ENCODE results near the gene DNAJC1. TPM values are rescaled to one million over a fixed set of nuclear protein-coding genes. Genes with fewer than 3 reads are reported as not detected.

The DNAJC1 gene
- total and polyA plus RNA-seq, 2 of the 4 experiments (the other 2 are of a cell fraction): 12.7 to 13.3 TPM

- Histone ChIP-seq H3K27ac (ENCODE audit: insufficient read depth, low read length) (no peak overlapping the region), H2AFZ (replicated peaks; ENCODE audit: low read length, poor library complexity) (no peak overlapping the region), H3K27me3 (ENCODE audit: control insufficient read depth, insufficient read depth, low read length) (no peaks in the 10 kb centered on the region), H3K79me1 (ENCODE audit: low read depth in 1 of 2, low read length in 2 of 2) (peaks cover 2 to 7% of the 10 kb centered on the region in 2 experiments), H3K9ac (ENCODE audit: low read depth, low read length) (no peak overlapping the region), H3K9me3 (ENCODE audit: control insufficient read depth, insufficient read depth, low read length) (no peaks in the 10 kb centered on the region), H4K8ac (ENCODE audit: low read depth in 2 of 2, low read length in 2 of 2) (no peak overlapping the region; a peak in 1 of 4 replicates), H3K56ac (ENCODE audit: extremely low read depth, insufficient read depth, low read length) (no peak overlapping the region), H3K4me2 (ENCODE audit: low read depth, low read length) (no peak overlapping the region), H3K36me3 (ENCODE audit: control insufficient read depth, insufficient read depth, low read length) (no peaks in the 10 kb centered on the region), H2BK120ac (ENCODE audit: low read depth, low read length) (no peak overlapping the region), H2AK9ac (replicated peaks; ENCODE audit: low read depth, low read length, poor library complexity) (no peak overlapping the region), H2BK15ac (ENCODE audit: low read depth, low read length) (no peak overlapping the region), H3K18ac (ENCODE audit: low read depth, low read length) (no peak overlapping the region), H4K91ac (ENCODE audit: insufficient read depth, low read depth, low read length) (no peak overlapping the region), H3K9me1 (ENCODE audit: insufficient read depth, low read length) (no peaks in the 10 kb centered on the region), H3K23ac (ENCODE audit: low read depth, low read length) (no peak overlapping the region), H4K5ac (ENCODE audit: low read depth, low read length) (no peak overlapping the region), H2AK5ac (ENCODE audit: low read depth, low read length) (no peak overlapping the region), H4K20me1 (ENCODE audit: insufficient read depth, low read length) (peaks cover 4% of the 10 kb centered on the region), H3K14ac (replicated peaks; ENCODE audit: low read depth, low read length) (no peak overlapping the region), H2BK20ac (ENCODE audit: low read depth, low read length) (no peak overlapping the region), H3K4ac (ENCODE audit: low read depth, low read length) (no peak overlapping the region), H2BK5ac (ENCODE audit: low read depth, low read length, poor library complexity, severe bottlenecking) (no peak overlapping the region), H3K4me3 (ENCODE audit: insufficient read depth, low read depth, low read length) (no peak overlapping the region), H3K4me1 (ENCODE audit: control insufficient read depth, insufficient read depth, low read length) (0 out of 2 replicates have a peak, but pooled peaks cover 2% of the 10 kb centered on the region)
- intact Hi-C loops (cut with micrococcal nuclease) (no loop called here), dilution Hi-C loops (cut with HindIII; ENCODE audit: low sequenced_read_pairs, unreplicated experiment) (no loop called here), in situ Hi-C loops (cut with MboI; ENCODE audit: low sequenced_read_pairs) (no loop called here)
- no peak for ATAC-seq (ENCODE audit: low read depth)
- no peak for DNase-seq
- ChIA-PET CTCF (interaction anchor here (1.2 kb wide), 2 partner anchors 12 to 998 kb away, joined by 3 to 5 read pairs; no protein-coding TSS in a partner anchor), POLR2A (ENCODE audit: unreplicated experiment) (interaction anchor here (0.6 kb wide), 1 partner anchor 18 kb away, joined by 3 read pairs; no protein-coding TSS in a partner anchor)
- WGBS, 2 experiments (ENCODE audit: extremely low coverage in 2 of 2, insufficient read length in 1 of 2): no CpG with 5 or more reads among the region's 1 CpG
- BruUV-seq (replicated peaks): no TSS peak
- TF ChIP-seq POLR2A (IDR thresholded peaks at IDR 0.05; ENCODE audit: low read depth, low read length) (no peak), RFX5 (IDR thresholded peaks at IDR 0.05; ENCODE audit: low read depth, low read length) (no peak), MAZ (IDR thresholded peaks at IDR 0.05; ENCODE audit: borderline replicate concordance, low read depth, low read length) (no peak), RAD21 (IDR thresholded peaks at IDR 0.05; ENCODE audit: low read length) (no peak), MXI1 (IDR thresholded peaks at IDR 0.05; ENCODE audit: borderline replicate concordance, low read depth, low read length) (no peak), MAFK (IDR thresholded peaks at IDR 0.05; ENCODE audit: low read depth, low read length) (no peak), RCOR1 (IDR thresholded peaks at IDR 0.05; ENCODE audit: insufficient replicate concordance, low read length) (no peak)
These were observed 13.1 kb downstream of the DNAJC1 start for GRCh38 chr10:21990449-21990848.

Measured in IMR-90 (cell line).